HCT116 (cell line): ENCODE data around the gene MUC16. TPM values are rescaled to one million over a fixed set of nuclear protein-coding genes. Genes with fewer than 3 reads are reported as not detected.
"Not testable (repeated sequence)": the region's sequence is repeated elsewhere in the genome, so short reads cannot be mapped to it uniquely, and the experiment has no call there.

ENCODE experiments used
- ATAC-seq: fragments of 200-7000 bp; cut with Tn5 transposase; 2 replicates; pipeline ENCODE4 v1.9.1; 2020; ENCODE audit warnings: mild to moderate bottlenecking, moderate library complexity
- BruUV-seq: library from RNA; stranded (reverse); fragments of 400-500 nt; replicated peaks from 2 replicates; lab custom pipeline; 2021; lab: Mats Ljungman, UMichigan
- CTCF ChIA-PET: fragments of 300-600 bp; sonication (Branson Sonifier 250); formaldehyde crosslinking; loops from one replicate; lab custom pipeline; 2021; ENCODE audit warnings: antibody characterized with exemption; lab: Charles Lee
- POLR2A ChIA-PET: fragments of 300-600, 350-600 bp; sonication (Branson Sonifier 250); formaldehyde crosslinking; loops from one replicate; lab custom pipeline; 2021; ENCODE audit warnings: antibody characterized with exemption; lab: Charles Lee
- RAD21 ChIA-PET, 2 experiments: fragments of 300-600 bp; sonication (Branson Sonifier 250); formaldehyde crosslinking; loops; one replicate each; lab custom pipeline; 2023; ENCODE audit warnings: low total read pairs in 2 of 2; ENCODE audit not compliant: uncharacterized antibody in 2 of 2, unreplicated experiment in 2 of 2, low non-redundant PET in 1 of 2; lab: Charles Lee
- DNase-seq: peaks from one replicate; pipeline ENCODE4 v3.0.0-alpha.2; 2010; ENCODE audit warnings: low read depth, low spot score
- H2AFZ ChIP-seq: fragments of 200-600 bp; shearing (Covaris generic), sonication (generic); 2 replicates; pipeline ENCODE4 v1.6.1; 2017; ENCODE audit warnings: low read depth, mixed run types, mixed read lengths, antibody characterized with exemption, low read length; ENCODE audit not compliant: poor library complexity, severe bottlenecking
- H3K27ac ChIP-seq: 2 replicates; pipeline ENCODE4 v1.5.1; 2012; ENCODE audit warnings: low read depth, low read length
- H3K27me3 ChIP-seq: fragments of 200-600 bp; sonication (generic); 2 replicates; pipeline ENCODE4 v1.6.1; 2016; ENCODE audit warnings: mixed run types, low read length, mixed read lengths; ENCODE audit not compliant: insufficient read depth
- H3K36me3 ChIP-seq, 2 experiments: fragments of 200-500 bp in 1 of 2; fragments of 200-600 bp in 1 of 2; sonication (Bioruptor generic) in 1 of 2; sonication (generic) in 1 of 2; 2 replicates each; pipeline versions ENCODE4 v1.5.1 to v1.6.1; 2014 to 2016; ENCODE audit warnings: low read length in 2 of 2, inconsistent platforms in 1 of 2, mixed read lengths in 1 of 2, mixed run types in 1 of 2; ENCODE audit not compliant: insufficient read depth in 2 of 2, control insufficient read depth in 1 of 2
- H3K4me1 ChIP-seq, 2 experiments: fragments of 200-600 bp in 1 of 2; sonication (generic) in 1 of 2; 2 replicates each; pipeline versions ENCODE4 v1.5.1 to v1.6.1; 2012 to 2017; ENCODE audit warnings: low read length in 2 of 2, inconsistent platforms in 1 of 2, mild to moderate bottlenecking in 1 of 2, mixed read lengths in 1 of 2, mixed run types in 1 of 2, moderate library complexity in 1 of 2; ENCODE audit not compliant: insufficient read depth in 2 of 2, control insufficient read depth in 1 of 2
- H3K4me2 ChIP-seq: fragments of 200-600 bp; sonication (generic); 2 replicates; pipeline ENCODE4 v1.6.1; 2017; ENCODE audit warnings: mixed run types, low read length, mixed read lengths
- H3K4me3 ChIP-seq, 2 experiments: fragments of 200-600 bp in 1 of 2; sonication (generic) in 1 of 2; replicated peaks in 1 of 2; 2 replicates each; pipeline ENCODE4 v1.5.1; 2011 to 2016; ENCODE audit warnings: low read length in 2 of 2, control low read depth in 1 of 2, low read depth in 1 of 2, mild to moderate bottlenecking in 1 of 2, mixed read lengths in 1 of 2, mixed run types in 1 of 2
- H3K79me2 ChIP-seq: fragments of 200-600 bp; sonication (generic); 2 replicates; pipeline ENCODE4 v1.6.1; 2017; ENCODE audit warnings: mild to moderate bottlenecking, mixed run types, low read length, moderate library complexity, mixed read lengths; ENCODE audit not compliant: insufficient read depth
- H3K9ac ChIP-seq: fragments of 200-600 bp; sonication (generic); 2 replicates; pipeline ENCODE4 v1.6.1; 2016; ENCODE audit warnings: low read length, mixed read lengths
- H3K9me2 ChIP-seq: fragments of 200-600 bp; sonication (generic), shearing (Covaris generic); 2 replicates; pipeline ENCODE4 v1.6.1; 2017; ENCODE audit warnings: mixed run types, mild to moderate bottlenecking, moderate library complexity; ENCODE audit not compliant: insufficient read depth
- H3K9me3 ChIP-seq, 2 experiments: fragments of 200-500 bp in 1 of 2; fragments of 200-600 bp in 1 of 2; sonication (Bioruptor generic) in 1 of 2; sonication (generic) in 1 of 2; 2 replicates each; pipeline ENCODE4 v1.6.1; 2014 to 2017; ENCODE audit warnings: low read length in 2 of 2, mixed read lengths in 2 of 2, inconsistent platforms in 1 of 2, low read depth in 1 of 2, mild to moderate bottlenecking in 1 of 2, mixed run types in 1 of 2, moderate library complexity in 1 of 2; ENCODE audit not compliant: control insufficient read depth in 1 of 2, insufficient read depth in 1 of 2
- H4K20me1 ChIP-seq: fragments of 200-600 bp; sonication (generic), shearing (Covaris generic); 2 replicates; pipeline ENCODE4 v1.6.1; 2017; ENCODE audit warnings: mixed run types, mild to moderate bottlenecking, moderate library complexity; ENCODE audit not compliant: insufficient read depth
- CBX3 ChIP-seq: IDR thresholded peaks from 2 replicates; pipeline ENCODE4 v1.6.1; 2012; ENCODE audit warnings: low read depth
- CEBPB ChIP-seq: IDR thresholded peaks from 2 replicates; pipeline ENCODE4 v1.6.1; 2012; ENCODE audit warnings: low read depth
- RAD21 ChIP-seq: IDR thresholded peaks from 2 replicates; pipeline ENCODE4 v1.6.1; 2012; ENCODE audit warnings: low read depth, mild to moderate bottlenecking
- SP1 ChIP-seq: IDR thresholded peaks from 2 replicates; pipeline ENCODE4 v1.6.1; 2012; ENCODE audit warnings: low read depth
- SRF ChIP-seq: IDR thresholded peaks from 2 replicates; pipeline ENCODE4 v1.6.1; 2012; ENCODE audit warnings: low read depth
- TCF7L2 ChIP-seq: IDR thresholded peaks from 2 replicates; pipeline ENCODE4 v1.7.0; 2011; ENCODE audit warnings: borderline replicate concordance, inconsistent platforms; ENCODE audit not compliant: insufficient read depth, insufficient read length; ENCODE audit errors: extremely low read depth
- ZNF274 ChIP-seq: fragments of 200-500 bp; sonication (Bioruptor generic); IDR thresholded peaks from 2 replicates; pipeline ENCODE4 v1.6.1; 2014; ENCODE audit warnings: mild to moderate bottlenecking, low read depth, low read length, inconsistent platforms
- intact Hi-C: fragments of 100-400 bp; cut with micrococcal nuclease; formaldehyde crosslinking; loops from 2 replicates; pipeline ENCODE4 v1.10.0; 2022
- total RNA-seq: library from RNA; stranded (reverse); gene quantifications from one replicate; pipeline ENCODE4 v1.2.1, GENCODE V29; 2021; ENCODE audit not compliant: unreplicated experiment
- TF ChIP-seq, protein P1 (sequence below): IDR thresholded peaks from 2 replicates; pipeline ENCODE4 v1.6.1; 2012
- TF ChIP-seq, protein P2 (sequence below), 3 experiments: fragments of 200-600 bp in 1 of 3; sonication (generic) in 1 of 3; IDR thresholded peaks in 2 of 3; conservative IDR thresholded peaks in 1 of 3; 2 replicates each; pipeline ENCODE4 v1.5.1; 2012 to 2017; ENCODE audit warnings: low read depth in 2 of 3, low read length in 2 of 3, antibody characterized with exemption in 1 of 3, borderline replicate concordance in 1 of 3, control low read depth in 1 of 3, mild to moderate bottlenecking in 1 of 3, mixed read lengths in 1 of 3, mixed run types in 1 of 3, moderate library complexity in 1 of 3; ENCODE audit not compliant: insufficient read depth in 1 of 3

The MUC16 gene
- total RNA-seq, 1 experiment from 2014 or later = 0.12 TPM

DNA sequence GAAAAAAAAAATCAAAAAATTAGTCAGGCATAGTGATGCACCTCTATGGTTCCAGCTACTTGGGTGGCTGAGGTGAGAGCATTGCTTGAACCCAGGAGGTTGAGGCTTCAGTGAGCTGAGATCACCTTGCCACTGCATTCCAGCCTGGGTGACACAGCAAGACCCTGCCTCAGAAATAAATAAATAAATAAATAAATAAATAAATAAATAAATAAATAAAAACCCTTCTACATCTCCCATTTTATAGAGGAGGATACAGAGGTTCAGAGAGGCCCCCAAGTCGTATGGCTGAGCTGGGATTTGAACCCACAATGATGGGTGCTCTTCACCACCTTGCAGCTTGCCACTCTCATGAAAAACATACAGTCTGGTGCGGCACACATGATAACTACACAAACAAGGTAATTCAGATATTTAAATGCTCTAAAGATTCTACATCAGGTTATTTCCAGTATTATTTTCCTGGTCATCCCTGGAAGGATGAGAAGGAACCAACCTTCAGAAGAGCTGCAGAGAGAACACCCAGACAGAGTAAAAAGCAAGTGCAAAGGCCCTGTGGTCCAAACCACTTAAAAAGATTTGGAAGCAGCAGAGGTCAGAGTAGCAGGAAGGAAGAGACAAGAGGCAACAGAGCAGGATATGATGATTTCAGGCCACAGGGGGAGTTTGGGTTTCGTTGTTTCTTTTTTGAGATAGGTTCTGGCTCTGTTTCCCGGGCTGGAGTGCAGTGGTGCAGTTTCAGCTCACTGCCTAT lies 47.5 kb upstream of the MUC16 start (continued):
- TF ChIP-seq, protein P1, sequence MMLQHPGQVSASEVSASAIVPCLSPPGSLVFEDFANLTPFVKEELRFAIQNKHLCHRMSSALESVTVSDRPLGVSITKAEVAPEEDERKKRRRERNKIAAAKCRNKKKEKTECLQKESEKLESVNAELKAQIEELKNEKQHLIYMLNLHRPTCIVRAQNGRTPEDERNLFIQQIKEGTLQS = no peak
- TF ChIP-seq CBX3 (no peak), CEBPB (no peak), RAD21 (no peak), SRF (no peak), ZNF274 (no peak), TCF7L2 (no peak), SP1 (no peak)
- TF ChIP-seq, protein P2, sequence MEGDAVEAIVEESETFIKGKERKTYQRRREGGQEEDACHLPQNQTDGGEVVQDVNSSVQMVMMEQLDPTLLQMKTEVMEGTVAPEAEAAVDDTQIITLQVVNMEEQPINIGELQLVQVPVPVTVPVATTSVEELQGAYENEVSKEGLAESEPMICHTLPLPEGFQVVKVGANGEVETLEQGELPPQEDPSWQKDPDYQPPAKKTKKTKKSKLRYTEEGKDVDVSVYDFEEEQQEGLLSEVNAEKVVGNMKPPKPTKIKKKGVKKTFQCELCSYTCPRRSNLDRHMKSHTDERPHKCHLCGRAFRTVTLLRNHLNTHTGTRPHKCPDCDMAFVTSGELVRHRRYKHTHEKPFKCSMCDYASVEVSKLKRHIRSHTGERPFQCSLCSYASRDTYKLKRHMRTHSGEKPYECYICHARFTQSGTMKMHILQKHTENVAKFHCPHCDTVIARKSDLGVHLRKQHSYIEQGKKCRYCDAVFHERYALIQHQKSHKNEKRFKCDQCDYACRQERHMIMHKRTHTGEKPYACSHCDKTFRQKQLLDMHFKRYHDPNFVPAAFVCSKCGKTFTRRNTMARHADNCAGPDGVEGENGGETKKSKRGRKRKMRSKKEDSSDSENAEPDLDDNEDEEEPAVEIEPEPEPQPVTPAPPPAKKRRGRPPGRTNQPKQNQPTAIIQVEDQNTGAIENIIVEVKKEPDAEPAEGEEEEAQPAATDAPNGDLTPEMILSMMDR (IDR thresholded peaks at IDR 0.05 in 2 of 3, conservative IDR thresholded peaks at IDR 0.05 in 1 of 3; ENCODE audit: borderline replicate concordance in 1 of 3, insufficient read depth in 1 of 3, low read depth in 2 of 3, low read length in 2 of 3) = no peak
- TF ChIP-seq, all 23 proteins: peak for 0

DNA sequence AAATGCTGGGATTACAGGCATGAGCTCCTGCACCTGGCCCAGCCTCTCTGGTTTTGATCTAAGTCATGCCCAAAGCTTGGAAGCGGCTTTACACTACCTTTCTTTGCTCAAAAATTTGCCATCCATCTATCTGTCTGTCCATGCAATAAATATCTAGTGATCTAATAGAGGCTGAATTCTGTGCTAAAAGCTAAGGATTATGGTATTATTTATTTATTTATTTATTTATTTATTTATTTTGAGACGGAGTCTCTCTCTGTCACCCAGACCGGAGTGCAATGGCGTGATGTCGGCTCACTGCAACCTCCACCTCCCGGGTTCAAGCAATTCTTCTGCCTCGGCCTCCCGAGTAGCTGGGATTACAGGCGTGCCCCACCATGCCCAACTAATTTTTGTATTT lies 45.9 kb upstream of the MUC16 start:
- H3K4me3 ChIP-seq, H3K36me3 ChIP-seq, H3K27ac ChIP-seq, H3K9ac ChIP-seq, ATAC-seq, H3K27me3 ChIP-seq, H3K9me3 ChIP-seq, BruUV-seq, CTCF ChIA-PET, DNase-seq, H4K20me1 ChIP-seq, H3K79me2 ChIP-seq, H3K9me2 ChIP-seq, H3K4me2 ChIP-seq, RAD21 ChIA-PET, intact Hi-C loops, H2AFZ ChIP-seq: not testable (repeated sequence)
- POLR2A ChIA-PET = interaction anchor here (1.0 to 1.2 kb wide), 2 partner anchors 9 to 37 kb away, joined by 3 read pairs; no protein-coding TSS in a partner anchor
- peaks cover 19 to 20% of the 10 kb centered on the region in 2 experiments for H3K4me1 ChIP-seq
